H1 (cell line): ENCODE measurements around the gene ZNF641. TPM values are rescaled to one million over a fixed set of nuclear protein-coding genes. Genes with fewer than 3 reads are reported as not detected.

Experiments
- ASH2L ChIP-seq: fragments of 200-600, 300-600 bp; sonication (generic); IDR thresholded peaks from one replicate; pipeline ENCODE4 v1.7.1; 2017; ENCODE audit warnings: low read length
- BCL11A ChIP-seq, 2 experiments: IDR thresholded peaks; one replicate each; pipeline ENCODE4 v1.6.1; 2011; ENCODE audit warnings: low read depth in 2 of 2, low read length in 2 of 2, mild to moderate bottlenecking in 2 of 2
- CHD7 ChIP-seq: fragments of 300-600 bp; sonication (generic); IDR thresholded peaks from 2 replicates; pipeline ENCODE4 v1.7.1; 2012; ENCODE audit warnings: low read length, moderate library complexity, mild to moderate bottlenecking, inconsistent platforms; ENCODE audit not compliant: insufficient replicate concordance
- CTCF ChIP-seq, 3 experiments: IDR thresholded peaks; 1 replicate in 2 of 3; 2 replicates in 1 of 3; pipeline versions ENCODE4 v1.5.1 to v1.6.1; 2011; ENCODE audit warnings: low read length in 3 of 3, mild to moderate bottlenecking in 3 of 3, inconsistent platforms in 2 of 3, low read depth in 1 of 3, moderate library complexity in 1 of 3; ENCODE audit not compliant: insufficient read depth in 1 of 3; ENCODE audit errors: control extremely low read depth in 1 of 3
- HDAC2 ChIP-seq, 2 experiments: fragments of 300-600 bp in 1 of 2; sonication (generic) in 1 of 2; IDR thresholded peaks; 2 replicates each; pipeline ENCODE4 v1.6.1; 2011 to 2012; ENCODE audit warnings: low read depth in 2 of 2, low read length in 2 of 2, mild to moderate bottlenecking in 2 of 2, moderate library complexity in 2 of 2, borderline replicate concordance in 1 of 2, inconsistent platforms in 1 of 2
- RAD21 ChIP-seq, 2 experiments: IDR thresholded peaks in 1 of 2; conservative IDR thresholded peaks in 1 of 2; 2 replicates each; pipeline ENCODE4 v1.6.1; 2011; ENCODE audit warnings: low read depth in 2 of 2, low read length in 2 of 2, improper control_type of control experiment in 1 of 2, inconsistent platforms in 1 of 2, mild to moderate bottlenecking in 1 of 2, moderate library complexity in 1 of 2
- SAP30 ChIP-seq: fragments of 300-600 bp; sonication (generic); IDR thresholded peaks from 2 replicates; pipeline ENCODE4 v1.7.1; 2012; ENCODE audit warnings: low read length, moderate library complexity, mild to moderate bottlenecking, inconsistent platforms; ENCODE audit not compliant: insufficient read depth, insufficient replicate concordance
- SIRT6 ChIP-seq: IDR thresholded peaks from one replicate; pipeline ENCODE4 v1.7.1; 2012; ENCODE audit warnings: low read length, inconsistent platforms
- polyA plus RNA-seq, 7 experiments: library from polyadenylated mRNA; depleted of rRNA in 3 of 7; stranded (reverse) in 5 of 7; unstranded in 2 of 7; fragments of >200 nt in 5 of 7; fragments of 200-250 nt in 2 of 7; gene quantifications; 1 replicate in 5 of 7; 2 replicates in 1 of 7; 4 replicates in 1 of 7; pipeline versions ENCODE4 v1.2.1 to v1.2.3, GENCODE V29; 2011 to 2013; ENCODE audit warnings: missing spikeins in 2 of 7, mixed read lengths in 2 of 7
- total RNA-seq: library from RNA; stranded (reverse); fragmentation: NEBNext Ultra II Directional; extraction: Animal tissue kit (Norgen Biotek cat#: 25700); gene quantifications from 2 replicates; pipeline ENCODE4 v1.2.1, GENCODE V29; 2021

Gene ZNF641
- total and polyA plus RNA-seq, 2 of the 8 experiments (the other 6 are each of a cell fraction or from before 2014, with no cell fraction given) = 2.4 to 6.2 TPM

DNA sequence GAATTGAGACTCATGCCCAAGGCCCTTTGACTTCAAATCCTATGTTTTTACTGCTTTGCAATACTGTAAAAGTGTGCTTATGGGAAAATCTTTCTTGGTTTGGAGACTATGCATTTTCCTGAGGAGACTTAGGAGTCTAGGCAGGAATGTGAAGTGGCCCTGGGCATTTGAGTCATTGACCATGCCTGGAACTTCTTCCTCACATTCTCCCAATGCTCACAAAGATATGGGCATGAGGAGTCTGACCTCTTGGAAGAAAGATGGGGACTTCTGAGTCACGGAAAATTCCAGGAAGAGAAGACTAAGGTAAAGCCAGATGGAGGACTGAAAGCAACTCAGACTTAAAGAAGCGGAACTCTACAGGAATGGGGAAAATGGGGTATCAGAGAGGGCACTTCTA, 38.2 kb upstream of the ZNF641 start (continued):
- TF ChIP-seq CHD7 (no peak), SAP30 (no peak), SIRT6 (no peak), RAD21 (IDR thresholded peaks at IDR 0.05 in 1 of 2, conservative IDR thresholded peaks at IDR 0.05 in 1 of 2; ENCODE audit: low read depth in 2 of 2, low read length in 2 of 2) (no peak), ASH2L (no peak), BCL11A (IDR thresholded peaks at IDR 0.05; ENCODE audit: low read depth in 2 of 2, low read length in 2 of 2) (no peak), CTCF (IDR thresholded peaks at IDR 0.05; ENCODE audit: control extremely low read depth in 1 of 3, insufficient read depth in 1 of 3, low read depth in 1 of 3, low read length in 3 of 3) (no peak), HDAC2 (IDR thresholded peaks at IDR 0.05; ENCODE audit: borderline replicate concordance in 1 of 2, low read depth in 2 of 2, low read length in 2 of 2) (no peak)
